ENCODE data around the gene ADD1. TPM values are rescaled to one million over a fixed set of nuclear protein-coding genes. Genes with fewer than 3 reads are reported as not detected.

Gene ADD1
- total and polyA plus RNA-seq, 12 donors: 163 to 448 (median 214) TPM

GRCh38 chr4:2829321-2829932 is 14.2 kb upstream of the ADD1 start:
- TF ChIP-seq, protein P1, sequence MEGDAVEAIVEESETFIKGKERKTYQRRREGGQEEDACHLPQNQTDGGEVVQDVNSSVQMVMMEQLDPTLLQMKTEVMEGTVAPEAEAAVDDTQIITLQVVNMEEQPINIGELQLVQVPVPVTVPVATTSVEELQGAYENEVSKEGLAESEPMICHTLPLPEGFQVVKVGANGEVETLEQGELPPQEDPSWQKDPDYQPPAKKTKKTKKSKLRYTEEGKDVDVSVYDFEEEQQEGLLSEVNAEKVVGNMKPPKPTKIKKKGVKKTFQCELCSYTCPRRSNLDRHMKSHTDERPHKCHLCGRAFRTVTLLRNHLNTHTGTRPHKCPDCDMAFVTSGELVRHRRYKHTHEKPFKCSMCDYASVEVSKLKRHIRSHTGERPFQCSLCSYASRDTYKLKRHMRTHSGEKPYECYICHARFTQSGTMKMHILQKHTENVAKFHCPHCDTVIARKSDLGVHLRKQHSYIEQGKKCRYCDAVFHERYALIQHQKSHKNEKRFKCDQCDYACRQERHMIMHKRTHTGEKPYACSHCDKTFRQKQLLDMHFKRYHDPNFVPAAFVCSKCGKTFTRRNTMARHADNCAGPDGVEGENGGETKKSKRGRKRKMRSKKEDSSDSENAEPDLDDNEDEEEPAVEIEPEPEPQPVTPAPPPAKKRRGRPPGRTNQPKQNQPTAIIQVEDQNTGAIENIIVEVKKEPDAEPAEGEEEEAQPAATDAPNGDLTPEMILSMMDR (IDR thresholded peaks at IDR 0.05): no peak
- Histone ChIP-seq H3K4me3 (no peak overlapping the region), H3K36me3 (peaks cover 0 to 95% (median 21%) of the 10 kb centered on the region in 9 donors), H3K9me3 (no peaks in the 10 kb centered on the region), H3K27ac (no peak overlapping the region), H3K27me3 (no peaks in the 10 kb centered on the region), H3K4me1 (peaks cover 0 to 15% (median 6%) of the 10 kb centered on the region in 9 donors)
- DNase-seq: no peak
- ATAC-seq: no peak
- intact Hi-C loops (cut with DNase I): no loop called here
- WGBS, 2 donors: 93 to 96% methylated on average over 16 to 18 of the region's 18 CpGs

DNA sequence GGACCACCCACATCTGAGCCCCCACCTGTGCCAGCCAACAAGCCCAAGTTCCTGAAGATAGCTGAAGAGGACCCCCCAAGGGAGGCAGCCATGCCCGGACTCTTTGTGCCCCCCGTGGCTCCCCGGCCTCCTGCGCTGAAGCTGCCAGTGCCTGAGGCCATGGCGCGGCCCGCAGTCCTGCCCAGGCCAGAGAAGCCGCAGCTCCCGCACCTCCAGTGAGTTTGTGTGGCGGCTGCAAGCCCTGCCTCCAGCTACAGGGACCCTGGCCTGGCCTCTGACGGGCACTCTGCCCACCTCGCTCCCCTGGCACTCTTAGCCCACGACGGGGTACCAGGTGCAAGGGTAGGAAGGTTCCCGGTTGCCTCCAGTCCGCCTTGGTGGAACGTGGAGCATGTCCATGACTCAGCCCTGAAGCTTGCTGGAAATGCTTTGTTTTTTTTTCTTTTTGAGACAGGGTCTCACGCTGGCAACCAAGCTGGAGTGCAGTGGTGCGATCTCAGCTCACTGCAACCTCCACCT is 13.7 kb upstream of the ADD1 start:
- DNase-seq (no peak), ATAC-seq (no peak)
- peaks cover 0 to 17% (median 7%) of the 10 kb centered on the region in 9 donors for H3K4me1 ChIP-seq
- no peaks in the 10 kb centered on the region for H3K27me3 ChIP-seq
- 96 to 97% methylated on average over 19 of the region's 19 CpGs for WGBS, 2 donors
- no peaks in the 10 kb centered on the region for H3K9me3 ChIP-seq
- intact Hi-C loops (cut with DNase I): no loop called here
- TF ChIP-seq, protein P1 (IDR thresholded peaks at IDR 0.05): no peak
- H3K27ac ChIP-seq: no peak overlapping the region
- H3K36me3 ChIP-seq: peaks cover 0 to 95% (median 21%) of the 10 kb centered on the region in 9 donors
- no peak overlapping the region for H3K4me3 ChIP-seq

GRCh38 chr4:2830632-2831610 is 12.7 kb upstream of the ADD1 start:
- Histone ChIP-seq H3K9me3 (no peaks in the 10 kb centered on the region), H3K36me3 (peaks cover 0 to 95% (median 21%) of the 10 kb centered on the region in 9 donors), H3K27ac (no peak overlapping the region), H3K4me1 (peaks cover 0 to 26% (median 7%) of the 10 kb centered on the region in 9 donors), H3K4me3 (no peak overlapping the region), H3K27me3 (no peaks in the 10 kb centered on the region)
- ATAC-seq: no peak
- intact Hi-C loops (cut with DNase I): no loop called here
- DNase-seq: no peak
- 91 to 94% methylated on average over 37 of the region's 37 CpGs for WGBS, 2 donors
- TF ChIP-seq, protein P1 (IDR thresholded peaks at IDR 0.05): no peak

- no peak overlapping the region for H3K27ac ChIP-seq
- no peaks in the 10 kb centered on the region for H3K9me3 ChIP-seq
- H3K4me1 ChIP-seq: peaks cover 0 to 35% (median 15%) of the 10 kb centered on the region in 9 donors
- ATAC-seq (no peak), DNase-seq (no peak)
- peaks cover 0 to 100% (median 21%) of the 10 kb centered on the region in 9 donors for H3K36me3 ChIP-seq
- no peak overlapping the region for H3K4me3 ChIP-seq
- H3K27me3 ChIP-seq: no peaks in the 10 kb centered on the region
- TF ChIP-seq, protein P1 (IDR thresholded peaks at IDR 0.05): no peak
- 93 to 95% methylated on average over 36 of the region's 36 CpGs for WGBS, 2 donors
- intact Hi-C loops (cut with DNase I): no loop called here
Measured at GRCh38 chr4:2831611-2832308, 11.9 kb upstream of the ADD1 start.

Data from heart right ventricle (tissue), 16 donors.